SK-N-SH treated with all-trans-retinoic acid at 6 μM for 48 hours (cell line): ENCODE measurements around the gene YEATS2.

Experiments used
- CREB5 ChIP-seq: fragments of 250-450 bp; sonication (Bioruptor Pico); IDR thresholded peaks from 2 replicates; pipeline ENCODE4 v1.5.1; 2020; ENCODE audit warnings: low read depth, mild to moderate bottlenecking, moderate library complexity
- CSDC2 ChIP-seq: fragments of 250-450 bp; sonication (Bioruptor Pico); IDR thresholded peaks from 2 replicates; pipeline ENCODE4 v1.5.0; 2020; ENCODE audit warnings: mild to moderate bottlenecking, moderate library complexity
- ESRRG ChIP-seq: fragments of 250-450 bp; sonication (Bioruptor Pico); IDR thresholded peaks from 2 replicates; pipeline ENCODE4 v1.6.1; 2021; ENCODE audit warnings: mild to moderate bottlenecking
- ISL1 ChIP-seq: fragments of 250-450 bp; sonication (Bioruptor Pico); IDR thresholded peaks from 2 replicates; pipeline ENCODE4 v2.1.2; 2022; ENCODE audit warnings: mild to moderate bottlenecking, moderate library complexity
- PATZ1 ChIP-seq: fragments of 250-450 bp; sonication (Bioruptor Pico); IDR thresholded peaks from 2 replicates; pipeline ENCODE4 v1.8.0; 2020; ENCODE audit warnings: mild to moderate bottlenecking, moderate library complexity, borderline replicate concordance
- TCF4 ChIP-seq: fragments of 250-450 bp; sonication (Bioruptor Pico); IDR thresholded peaks from 2 replicates; pipeline ENCODE4 v1.8.0; 2021; ENCODE audit warnings: mild to moderate bottlenecking, moderate library complexity, borderline replicate concordance
- TOX ChIP-seq: fragments of 250-450 bp; sonication (Bioruptor Pico); IDR thresholded peaks from 2 replicates; pipeline ENCODE4 v1.8.0; 2021; ENCODE audit warnings: mild to moderate bottlenecking, moderate library complexity, borderline replicate concordance
- ZFP3 ChIP-seq: fragments of 250-450 bp; sonication (Bioruptor Pico); IDR thresholded peaks from 2 replicates; pipeline ENCODE4 v1.5.0; 2020; ENCODE audit warnings: mild to moderate bottlenecking, moderate library complexity

- no peak for TF ChIP-seq ISL1
- TF ChIP-seq PATZ1 (CRISPR knock-in tag) = no peak
- no peak for TF ChIP-seq TCF4 (CRISPR knock-in tag)
- TF ChIP-seq ZFP3 (CRISPR knock-in tag) = no peak
- no peak for TF ChIP-seq CREB5
- TF ChIP-seq TOX (CRISPR knock-in tag) = no peak
- TF ChIP-seq CSDC2 (CRISPR knock-in tag) = no peak
- no peak for TF ChIP-seq ESRRG (CRISPR knock-in tag)
Measured at GRCh38 chr3:183829466-183829865, 131.9 kb downstream of the YEATS2 start.
